Testis (tissue), 3 donors: Measurements from ENCODE around the gene MMADHC. TPM values are rescaled to one million over a fixed set of nuclear protein-coding genes. Genes with fewer than 3 reads are reported as not detected.
"Not testable (repeated sequence)": the region's sequence is repeated elsewhere in the genome, so short reads cannot be mapped to it uniquely, and the experiment has no call there.

ENCODE experiments used
- DNase-seq: peaks from one replicate; pipeline ENCODE4 v3.0.0-alpha.2; 2019
- H3K27ac ChIP-seq, 2 donors: fragments of 200-600 bp; sonication (generic); one replicate each; pipeline ENCODE4 v1.5.1; 2019
- H3K27me3 ChIP-seq: fragments of 200-600 bp; sonication (generic); one replicate; pipeline ENCODE4 v1.5.1; 2019
- H3K36me3 ChIP-seq: fragments of 200-600 bp; sonication (generic); one replicate; pipeline ENCODE4 v1.5.1; 2017; ENCODE audit warnings: low read depth; ENCODE audit errors: missing control alignments
- H3K4me1 ChIP-seq: fragments of 200-600 bp; sonication (generic); one replicate; pipeline ENCODE4 v1.5.1; 2019
- H3K4me3 ChIP-seq, 2 donors: fragments of 200-600 bp; sonication (generic); one replicate each; pipeline ENCODE4 v1.5.1; 2017 to 2019
- H3K9me3 ChIP-seq: fragments of 200-600 bp; sonication (generic); one replicate; pipeline ENCODE4 v1.5.1; 2017
- CTCF ChIP-seq, 3 experiments: fragments of 450-650 bp in 2 of 3; fragments of 200-600 bp in 1 of 3; sonication (generic) in 1 of 3; IDR thresholded peaks; one replicate each; pipeline ENCODE4 v1.5.1; 2016 to 2019; ENCODE audit warnings: antibody characterized with exemption in 3 of 3, mild to moderate bottlenecking in 2 of 3, moderate library complexity in 1 of 3
- POLR2A ChIP-seq: fragments of 450-650 bp; IDR thresholded peaks from one replicate; pipeline ENCODE4 v1.6.1; 2017; ENCODE audit warnings: antibody characterized with exemption, mild to moderate bottlenecking, moderate library complexity
- WGBS, 2 donors: methylation state at CpG; one replicate each; pipeline ENCODE4 v1.1.5; 2018; 5-methylcytosine and 5-hydroxymethylcytosine counted together
- intact Hi-C: fragments of 100-400 bp; cut with DNase I; formaldehyde crosslinking; loops from one replicate; pipeline ENCODE4 v1.15.1; 2023; ENCODE audit warnings: low total_unique reads
- polyA plus RNA-seq: library from polyadenylated mRNA; stranded (reverse); fragments of 350-450 nt; fragmentation: Illumina TruSeq; extraction: RNeasy Lipid Tissue Mini Kit (QIAGEN cat#74804); gene quantifications from one replicate; pipeline ENCODE4 v1.2.3, GENCODE V29; 2014; ENCODE audit warnings: low read depth, low replicate concordance; ENCODE audit not compliant: insufficient read depth
- total RNA-seq, 2 donors: library from RNA; depleted of rRNA; stranded (reverse); fragments of >200 nt; gene quantifications; one replicate each; pipeline ENCODE4 v1.2.3, GENCODE V29; 2016

MMADHC gene
- total and polyA plus RNA-seq, 3 donors from 2014 or later = 46.2 to 133 (median 55.3) TPM

GRCh38 chr2:149572102-149572953, 15.2 kb downstream of the MMADHC start:
- no peak for DNase-seq
- Histone ChIP-seq H3K4me1 (no peaks in the 10 kb centered on the region), H3K27me3 (no peaks in the 10 kb centered on the region), H3K36me3 (peaks cover 3% of the 10 kb centered on the region), H3K9me3 (no peaks in the 10 kb centered on the region), H3K27ac (no peak overlapping the region), H3K4me3 (no peak overlapping the region)
- intact Hi-C loops = no loop called here
- no peak for TF ChIP-seq POLR2A
- 72 to 75% methylated on average over 6 of the region's 6 CpGs for WGBS, 2 donors

- 92 to 95% methylated on average over 3 of the region's 3 CpGs for WGBS, 2 donors
- intact Hi-C loops = no loop called here
- H3K4me3 ChIP-seq = no peak overlapping the region
- no peaks in the 10 kb centered on the region for H3K4me1 ChIP-seq
- no peaks in the 10 kb centered on the region for H3K36me3 ChIP-seq
- no peak overlapping the region for H3K27ac ChIP-seq
- H3K9me3 ChIP-seq = no peaks in the 10 kb centered on the region
- no peaks in the 10 kb centered on the region for H3K27me3 ChIP-seq
- TF ChIP-seq POLR2A = no peak
- no peak for TF ChIP-seq CTCF (IDR thresholded peaks at IDR 0.05)
- no peak for DNase-seq
These were observed 19.4 kb downstream of the MMADHC start for GRCh38 chr2:149568138-149568537.

- Histone ChIP-seq H3K27ac (no peak overlapping the region), H3K27me3 (no peaks in the 10 kb centered on the region), H3K4me3 (no peak overlapping the region), H3K9me3 (no peaks in the 10 kb centered on the region), H3K4me1 (no peaks in the 10 kb centered on the region), H3K36me3 (no peaks in the 10 kb centered on the region)
- intact Hi-C loops = no loop called here
- TF ChIP-seq CTCF (IDR thresholded peaks at IDR 0.05) = no peak
- no peak for TF ChIP-seq POLR2A
- DNase-seq = no peak
- 80 to 92% methylated on average over 2 of the region's 2 CpGs for WGBS, 2 donors
These were observed 20.9 kb downstream of the MMADHC start for GRCh38 chr2:149566652-149567051.

GRCh38 chr2:149565625-149566024, 21.9 kb downstream of the MMADHC start:
- H3K27ac ChIP-seq, H3K4me3 ChIP-seq, H3K9me3 ChIP-seq, intact Hi-C loops, H3K27me3 ChIP-seq, H3K36me3 ChIP-seq, DNase-seq, H3K4me1 ChIP-seq: not testable (repeated sequence)
- WGBS, 2 donors = 94% methylated on average over 9 of the region's 9 CpGs

- H3K36me3 ChIP-seq = no peaks in the 10 kb centered on the region
- 77 to 86% methylated on average over 5 of the region's 5 CpGs for WGBS, 2 donors
- no peaks in the 10 kb centered on the region for H3K27me3 ChIP-seq
- H3K9me3 ChIP-seq = no peaks in the 10 kb centered on the region
- H3K27ac ChIP-seq = no peak overlapping the region
- no peaks in the 10 kb centered on the region for H3K4me1 ChIP-seq
- TF ChIP-seq POLR2A (no peak), CTCF (IDR thresholded peaks at IDR 0.05) (no peak)
- no peak for DNase-seq
- intact Hi-C loops = no loop called here
- H3K4me3 ChIP-seq = no peak overlapping the region
These were observed 22.6 kb downstream of the MMADHC start for GRCh38 chr2:149564983-149565382.

GRCh38 chr2:149564097-149564496, 23.5 kb downstream of the MMADHC start:
- 39 to 40% methylated on average over 1 of the region's 1 CpG for WGBS, 2 donors
- Histone ChIP-seq H3K27ac (no peak overlapping the region), H3K27me3 (no peaks in the 10 kb centered on the region), H3K9me3 (no peaks in the 10 kb centered on the region), H3K36me3 (no peaks in the 10 kb centered on the region), H3K4me3 (no peak overlapping the region), H3K4me1 (no peaks in the 10 kb centered on the region)
- TF ChIP-seq CTCF (IDR thresholded peaks at IDR 0.05) (no peak), POLR2A (no peak)
- intact Hi-C loops = no loop called here
- DNase-seq = no peak
